GM18907 (cell line): Measurements from ENCODE around the gene SLC35G1.

Experiments used
- ATAC-seq: cut with Tn5 transposase; IDR thresholded peaks from one replicate; pipeline ENCODE4 v1.9.1; 2021; ENCODE audit warnings: mild to moderate bottlenecking, moderate library complexity; ENCODE audit not compliant: unreplicated experiment

Gene SLC35G1

DNA sequence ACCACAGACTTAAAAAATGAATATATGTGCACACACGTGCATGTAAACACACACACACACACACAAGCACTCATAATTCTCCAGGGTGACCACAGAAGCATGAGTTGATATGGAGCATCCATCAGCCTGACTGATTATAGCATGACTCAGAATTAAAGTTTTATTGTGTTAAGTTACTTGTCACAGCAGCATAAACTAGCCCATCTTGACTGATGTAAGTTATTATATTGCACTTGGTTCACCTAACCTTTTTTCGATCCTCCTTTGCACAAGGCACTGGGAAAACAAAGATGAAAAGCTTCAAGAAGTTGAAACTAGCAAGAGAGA is 18.8 kb upstream of the SLC35G1 start:
- no peak for ATAC-seq

DNA sequence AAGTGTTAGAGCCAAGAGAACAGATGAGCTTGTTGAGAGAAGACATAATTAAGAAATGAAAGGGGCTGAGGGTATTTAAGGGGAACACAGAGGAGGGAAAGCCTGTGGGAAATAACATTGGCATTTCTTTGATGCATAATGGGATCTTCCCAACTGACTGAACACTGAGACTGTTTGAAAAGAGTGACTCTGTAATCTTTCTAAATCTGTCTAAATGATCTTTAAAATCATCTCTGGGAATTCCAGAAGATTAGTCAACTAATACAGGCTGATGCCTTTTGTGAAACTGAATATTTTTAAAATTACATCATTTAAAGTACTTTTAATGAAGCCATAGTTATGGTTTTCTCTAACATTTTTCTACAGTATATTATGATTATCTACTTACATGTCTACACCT is 17.4 kb upstream of the SLC35G1 start:
- no peak for ATAC-seq

DNA sequence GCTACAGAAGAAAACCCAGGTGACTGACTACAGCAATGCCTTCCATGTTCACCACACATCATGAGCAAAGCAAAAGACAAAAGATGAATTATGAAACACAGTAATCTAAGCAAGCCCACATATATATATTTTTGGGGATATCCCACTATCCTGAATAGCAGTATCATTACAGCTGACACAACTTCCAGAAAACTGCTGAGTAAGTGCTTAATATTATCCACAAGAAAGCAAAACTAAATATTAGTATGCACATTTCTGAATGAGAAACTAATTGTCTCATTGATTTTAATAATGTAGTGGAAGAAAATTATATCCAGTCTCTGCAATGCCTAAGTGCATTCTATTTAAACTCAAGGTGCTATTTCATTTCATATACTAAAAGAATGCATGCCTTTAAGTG is 14.5 kb upstream of the SLC35G1 start:
- no peak for ATAC-seq

DNA sequence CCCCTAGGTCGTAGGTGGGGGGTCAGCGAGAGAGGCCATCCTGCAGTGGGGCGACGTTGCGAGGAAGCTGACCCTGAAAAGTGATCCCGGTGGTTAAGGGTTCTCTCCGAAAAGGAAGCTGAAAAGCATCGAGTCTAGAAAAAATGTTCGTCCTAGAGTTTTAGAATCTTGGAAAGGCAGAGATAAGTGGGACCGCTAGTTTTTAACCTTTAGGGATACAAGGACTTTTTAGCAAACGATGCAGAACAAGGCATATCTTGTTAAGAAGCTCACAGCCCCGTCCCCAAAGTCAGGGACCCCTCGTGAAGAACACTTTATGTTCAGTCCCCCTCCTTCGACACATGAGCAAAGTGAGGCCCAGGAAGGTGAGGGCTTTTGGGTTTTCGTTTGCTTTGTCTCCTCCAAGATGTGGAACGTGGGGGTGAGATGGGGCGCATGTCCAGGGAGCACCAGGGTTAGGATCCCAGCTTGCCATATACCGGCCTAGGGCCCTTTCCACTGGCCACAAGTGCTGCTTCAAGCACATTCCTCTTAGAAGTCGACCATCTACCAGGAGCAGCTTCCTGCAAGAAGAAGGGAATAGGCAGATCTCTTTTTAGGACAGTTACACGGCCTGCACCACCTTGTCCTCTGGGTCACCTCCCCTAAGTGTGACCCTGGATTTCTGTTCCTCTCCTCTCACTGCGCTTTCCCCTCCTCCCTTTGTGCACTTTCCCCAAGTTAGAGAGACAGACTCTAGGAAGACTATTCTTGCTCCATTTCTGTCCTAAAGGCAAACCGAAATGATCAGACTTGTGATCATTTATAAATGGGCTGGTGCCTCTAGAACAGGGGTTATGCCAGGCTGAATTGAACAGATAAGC is 969 bp downstream of the SLC35G1 start:
- ATAC-seq, result no peak

DNA sequence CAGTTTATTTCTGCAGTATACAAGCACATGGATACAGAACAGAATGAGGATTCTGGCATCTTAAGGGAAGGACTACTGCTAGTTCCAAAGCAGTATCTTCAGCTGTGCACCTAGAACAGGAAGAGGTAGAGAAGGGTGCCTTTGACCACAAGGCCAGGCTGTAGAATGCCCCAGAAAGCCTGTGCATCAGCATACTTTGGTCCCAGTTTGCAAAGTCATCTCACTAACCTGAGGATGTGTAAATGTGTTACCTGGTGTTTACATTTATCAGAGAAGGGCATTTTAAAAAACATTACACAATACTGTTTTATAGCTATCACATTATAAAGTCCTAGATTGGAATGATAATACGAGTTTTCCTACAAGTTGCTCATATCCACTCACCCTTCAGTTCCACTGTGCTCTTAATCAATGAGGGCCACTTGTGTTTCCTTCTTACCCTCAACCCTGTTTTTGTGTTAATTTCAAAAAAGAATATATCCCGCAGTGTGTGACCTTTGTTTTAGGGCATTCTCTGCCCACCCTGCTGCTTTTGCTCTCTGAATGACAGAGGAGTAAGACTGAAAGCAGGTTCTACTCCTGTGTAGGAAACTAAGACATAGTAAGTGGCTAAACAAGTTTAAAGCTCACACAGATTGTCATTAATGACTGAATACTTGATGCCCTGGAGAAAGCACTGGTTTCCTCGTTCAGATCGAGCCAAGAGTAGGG is 3.4 kb downstream of the SLC35G1 start:
- ATAC-seq, result no peak

DNA sequence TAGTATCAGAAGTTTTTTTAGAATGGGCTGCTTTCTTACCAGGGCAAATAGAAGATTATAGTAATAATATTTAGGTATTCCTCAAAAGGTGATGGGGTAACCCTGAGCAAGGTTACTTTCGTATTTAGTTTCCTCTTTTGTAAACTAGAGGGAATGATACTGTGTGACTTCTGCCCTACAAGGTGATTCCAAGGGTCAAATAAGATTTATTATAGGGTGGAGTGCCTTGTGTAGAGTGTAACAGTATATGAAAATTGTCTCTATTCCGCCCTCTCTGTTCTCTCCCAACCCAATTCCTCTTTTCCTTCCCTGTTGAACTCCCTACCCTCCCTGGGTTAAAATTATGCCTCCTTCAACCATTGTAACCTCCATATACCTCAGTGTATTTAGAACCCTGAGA is 5.3 kb downstream of the SLC35G1 start:
- no peak for ATAC-seq

DNA sequence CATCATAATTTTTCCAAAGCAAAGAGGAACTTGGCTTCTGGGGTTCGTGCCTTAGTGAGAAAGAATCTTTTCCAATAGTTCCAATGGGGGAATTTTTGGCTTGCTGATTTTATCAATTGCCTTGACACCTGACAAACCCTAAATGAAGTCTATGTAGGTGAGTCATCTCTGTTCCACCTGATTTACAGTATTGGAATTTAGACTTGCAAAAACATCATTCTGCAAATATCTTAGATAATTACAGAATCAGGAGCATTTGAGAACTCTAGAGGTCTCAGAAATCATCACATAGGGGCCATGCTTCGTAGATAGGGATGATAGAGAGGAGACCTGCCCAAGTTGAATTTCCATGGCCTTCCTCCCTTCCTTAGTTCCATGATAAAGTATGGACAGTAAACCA is 9.3 kb downstream of the SLC35G1 start:
- ATAC-seq, result no peak

DNA sequence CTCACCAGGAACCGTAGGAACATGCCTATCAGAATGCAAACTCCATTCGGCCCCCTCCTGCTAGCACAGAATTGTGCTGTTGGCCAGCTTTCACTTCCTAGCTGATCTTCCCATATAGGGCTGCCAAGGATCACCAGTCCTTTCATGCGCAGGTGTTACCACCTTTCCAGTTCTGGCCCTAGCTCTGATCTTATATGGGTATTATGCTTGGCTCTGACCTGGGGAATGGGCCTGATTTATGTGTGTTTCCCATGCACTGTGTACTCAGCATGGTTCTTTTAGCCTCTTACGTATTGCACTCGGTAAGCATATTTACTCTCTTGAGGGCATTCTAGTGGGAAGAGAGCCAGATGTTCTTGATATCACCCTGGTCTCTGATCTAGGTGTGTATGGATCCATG is 11.1 kb downstream of the SLC35G1 start:
- no peak for ATAC-seq

DNA sequence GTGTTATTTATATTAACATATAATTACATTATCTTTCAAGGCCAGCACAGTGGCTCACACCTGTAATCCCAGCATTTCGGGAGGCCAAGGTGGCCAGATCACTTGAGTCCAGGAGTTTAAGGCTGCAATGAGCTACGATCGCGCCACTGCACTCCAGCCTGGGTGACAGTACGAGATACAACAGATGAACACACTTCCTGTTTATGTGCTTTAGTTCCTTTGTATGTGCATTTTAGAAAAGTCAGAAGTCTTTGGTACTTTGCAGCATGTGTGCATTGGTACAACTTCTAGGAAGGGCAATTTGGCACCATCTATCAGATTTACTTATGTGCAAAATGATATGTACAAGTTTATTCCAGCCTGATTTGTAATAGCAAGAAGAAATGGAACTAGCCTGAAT is 13.3 kb downstream of the SLC35G1 start:
- no peak for ATAC-seq

DNA sequence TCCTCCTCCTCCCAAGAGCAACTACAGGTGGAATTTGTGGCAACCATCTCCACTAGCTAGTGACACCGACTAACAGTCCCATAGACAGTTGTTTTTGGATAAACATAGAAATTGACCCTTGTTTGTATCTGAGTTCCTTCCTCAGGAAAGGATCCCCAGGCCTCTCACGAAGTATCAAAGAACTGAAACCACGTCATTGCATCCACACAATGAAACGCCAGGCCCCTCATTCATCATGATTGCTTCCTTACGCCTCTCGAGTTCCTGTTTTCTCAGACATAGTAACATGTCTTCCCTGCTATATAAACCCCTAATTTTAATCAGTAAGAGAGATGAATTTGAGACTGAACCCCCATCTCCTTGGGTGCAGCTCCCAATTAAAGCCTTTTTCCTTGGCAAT is 18.1 kb downstream of the SLC35G1 start:
- ATAC-seq, result no peak

DNA sequence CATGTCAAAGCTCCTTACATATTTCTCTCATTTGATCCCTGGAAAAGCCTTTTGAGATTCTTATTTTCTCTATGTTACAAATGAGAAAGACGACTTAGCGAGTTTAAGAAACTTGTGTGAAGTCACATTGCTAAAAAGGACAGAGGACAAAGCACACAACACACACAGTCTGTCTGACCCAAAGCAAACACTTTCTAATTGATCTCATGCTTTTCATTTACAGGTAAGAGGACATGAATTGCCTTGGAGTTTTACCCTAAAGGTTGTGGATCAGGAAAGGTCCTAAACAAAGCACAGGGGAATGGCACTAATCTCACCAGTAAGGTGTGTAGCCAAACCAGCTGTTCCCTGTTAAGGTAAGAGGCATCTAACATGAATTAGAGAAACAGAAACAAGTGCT is 18.7 kb downstream of the SLC35G1 start:
- no peak for ATAC-seq

DNA sequence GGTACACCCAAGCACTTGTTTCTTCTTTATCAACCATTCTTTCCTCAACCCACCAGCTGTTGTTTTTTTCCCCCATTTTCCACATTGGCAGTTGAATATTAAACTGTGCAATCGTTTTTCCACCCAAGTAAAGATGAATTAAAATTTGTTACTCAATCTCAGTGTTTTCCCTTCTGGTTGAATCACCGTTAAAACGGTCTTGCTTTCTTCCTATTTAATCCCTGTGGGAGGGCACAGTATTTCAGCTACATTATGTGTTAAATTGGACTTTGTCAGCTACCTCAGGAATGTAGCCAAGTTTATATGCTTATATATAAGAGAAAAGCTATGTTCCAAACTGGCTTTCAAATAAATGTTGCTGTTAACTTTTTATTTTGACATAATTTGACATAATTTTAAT is 19.9 kb downstream of the SLC35G1 start:
- ATAC-seq, result no peak

DNA sequence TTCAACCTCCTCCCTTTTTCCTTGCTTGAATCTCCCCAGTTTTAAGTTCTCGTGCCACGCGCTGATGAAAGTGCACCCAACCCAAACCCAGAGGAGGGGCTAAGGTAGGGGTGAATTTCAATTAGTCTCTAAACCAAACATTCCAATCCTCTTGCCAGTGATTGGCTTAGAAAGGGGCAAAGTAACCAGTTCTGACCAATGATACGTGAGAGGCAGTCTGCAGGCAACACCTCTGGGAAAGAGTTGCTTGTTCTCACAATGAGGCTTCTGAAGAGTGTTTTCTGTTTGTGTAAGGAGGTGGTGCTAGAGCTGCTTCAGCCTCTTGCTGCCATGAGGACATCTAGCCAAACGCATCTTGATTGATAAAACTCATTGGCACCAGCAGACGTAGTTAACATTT is 21.8 kb downstream of the SLC35G1 start:
- no peak for ATAC-seq

DNA sequence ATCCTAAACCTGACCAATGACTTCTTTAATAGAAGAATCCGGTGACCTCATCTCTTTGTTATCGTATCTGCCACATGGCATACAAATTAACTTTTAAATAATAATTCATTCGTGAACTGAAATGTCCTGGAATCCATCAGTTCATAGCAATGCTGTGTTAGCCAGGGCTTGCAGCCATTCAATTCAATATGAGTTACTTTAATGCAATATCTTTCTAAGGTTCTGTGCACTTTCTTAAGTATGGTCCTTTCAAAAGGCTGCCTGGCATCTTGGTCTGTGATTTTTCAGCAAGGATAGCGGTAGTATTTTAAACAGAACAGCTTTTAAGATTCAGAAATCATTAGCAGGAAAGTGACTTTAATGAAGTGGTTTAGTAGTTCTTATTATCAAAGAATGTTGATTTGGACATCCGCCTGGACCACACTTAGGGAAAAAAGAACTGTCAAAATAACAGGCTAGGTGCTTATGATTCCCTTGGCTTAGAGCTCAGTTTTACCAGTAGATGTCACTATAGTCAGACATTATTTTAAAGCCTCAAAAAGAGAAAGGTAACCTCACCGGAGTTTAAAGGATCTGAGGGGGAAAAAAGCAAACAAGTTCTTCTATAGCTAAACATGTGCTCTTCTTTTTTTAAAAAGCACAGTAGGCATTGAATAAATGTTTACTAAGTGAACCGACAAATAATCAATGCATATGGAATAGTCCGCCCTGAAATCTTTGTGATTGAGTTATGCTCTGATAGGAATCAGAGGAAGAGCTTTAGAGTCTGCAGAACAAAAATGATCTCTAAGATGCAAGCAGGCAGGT is 22.7 kb downstream of the SLC35G1 start:
- no peak for ATAC-seq

DNA sequence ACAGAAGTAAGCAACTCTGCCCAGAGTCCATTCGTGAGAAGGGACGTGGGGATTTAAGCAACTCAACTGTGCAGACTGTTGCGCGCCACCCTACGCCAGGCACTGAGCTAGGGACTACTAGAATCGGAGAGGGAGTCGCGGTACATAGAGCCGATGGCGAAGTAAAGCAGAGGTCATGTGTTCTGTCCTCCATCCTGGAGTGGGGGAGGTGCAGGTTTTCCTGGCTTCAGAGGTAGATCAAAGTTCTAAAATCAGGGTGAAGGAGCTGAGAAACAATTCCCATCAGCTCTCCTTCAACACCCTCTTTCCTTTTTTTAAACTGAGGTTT is 23.2 kb downstream of the SLC35G1 start:
- ATAC-seq, result no peak

DNA sequence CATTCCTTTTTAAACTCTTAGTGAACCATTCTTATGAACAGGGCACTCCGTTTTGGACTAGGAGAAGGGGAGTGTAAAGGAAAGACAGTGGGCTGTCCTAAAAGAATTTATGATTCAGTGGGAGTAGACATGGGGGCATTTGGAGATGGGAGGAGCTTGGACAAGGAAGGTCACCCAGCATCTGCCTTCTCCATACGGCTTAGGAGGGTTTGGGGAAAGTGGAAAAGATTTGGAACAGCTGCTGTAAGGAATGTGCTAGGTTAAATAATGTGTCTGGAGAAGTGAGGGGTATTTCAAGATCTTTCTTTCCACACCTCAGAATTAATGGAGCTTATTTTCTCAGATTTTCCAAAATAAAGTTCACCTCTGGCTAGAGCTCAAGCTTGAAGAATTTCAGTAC is 24.0 kb downstream of the SLC35G1 start:
- ATAC-seq, result no peak

DNA sequence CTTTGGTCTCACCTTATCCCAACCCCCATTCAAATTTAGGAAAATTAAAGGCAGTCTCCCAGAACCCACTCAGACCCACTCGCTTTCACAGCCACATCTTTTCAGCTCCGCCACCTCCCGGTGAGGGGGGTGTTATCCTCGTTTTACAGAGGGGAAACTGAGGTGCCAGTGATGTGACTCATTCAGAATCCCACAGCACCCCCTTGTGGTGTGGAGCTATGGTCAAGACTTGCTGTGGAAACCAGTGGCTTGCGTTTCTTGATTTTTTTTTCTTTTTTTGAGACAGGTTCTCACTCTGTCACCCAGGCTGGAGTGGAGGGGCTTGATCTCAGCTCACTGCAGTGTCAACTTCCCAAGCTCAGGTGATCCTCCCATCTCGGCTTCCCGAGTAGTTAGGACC is 27.6 kb downstream of the SLC35G1 start:
- no peak for ATAC-seq

DNA sequence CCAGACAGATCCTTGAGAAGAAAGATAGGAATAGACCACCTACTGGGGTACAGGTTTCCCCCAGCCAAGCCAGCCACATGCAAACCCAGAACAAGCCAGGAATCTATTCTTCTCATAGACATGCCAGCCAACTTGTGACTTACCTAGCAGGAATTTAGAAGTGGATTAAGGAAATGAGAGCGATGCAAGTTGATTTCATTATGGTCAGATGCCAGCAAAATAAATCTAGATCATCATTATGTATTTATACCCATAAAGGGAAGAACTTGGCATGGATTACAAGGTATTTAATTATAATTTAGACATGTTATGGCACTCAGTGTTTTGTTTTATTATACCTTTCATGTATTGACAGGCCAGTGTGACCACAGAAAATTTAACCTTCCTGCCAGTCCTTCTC is 32.8 kb downstream of the SLC35G1 start:
- ATAC-seq, result no peak

DNA sequence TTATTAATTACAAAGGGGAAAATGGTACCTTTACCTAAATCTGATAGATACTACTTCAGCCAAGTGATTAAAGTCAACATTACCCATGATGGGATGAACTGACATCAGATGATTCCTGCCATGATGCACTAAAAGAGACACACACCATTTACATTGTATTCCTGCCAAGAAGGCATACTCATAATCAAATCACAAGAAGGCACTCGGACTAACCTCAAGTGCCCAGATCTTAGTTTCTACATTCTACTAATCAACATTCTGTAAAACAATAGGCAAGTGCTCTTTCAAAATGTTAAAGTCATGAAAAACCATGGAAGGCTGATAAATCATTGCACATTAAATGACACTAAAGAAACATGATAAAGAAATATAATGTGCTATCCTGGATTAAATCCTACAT is 44.4 kb downstream of the SLC35G1 start:
- ATAC-seq, result no peak

DNA sequence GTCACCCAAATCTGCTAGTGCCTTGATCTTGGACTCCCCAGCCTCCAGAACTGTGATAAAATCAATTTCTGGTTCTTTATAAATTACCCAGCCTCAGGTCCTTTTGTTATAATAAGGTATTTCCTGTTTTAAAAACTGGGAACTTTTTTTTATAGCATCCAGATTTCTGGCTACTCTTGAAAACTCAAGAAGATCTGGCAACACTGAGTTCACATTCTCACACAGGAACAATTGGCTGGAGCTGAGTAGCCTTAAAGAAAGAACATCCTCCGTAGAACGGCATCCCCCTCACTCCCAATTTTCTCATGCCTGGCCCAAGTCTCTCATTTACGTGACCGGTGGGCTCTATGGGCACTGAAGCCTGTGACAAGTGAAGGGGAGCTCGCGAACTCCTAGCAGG is 47.1 kb downstream of the SLC35G1 start:
- no peak for ATAC-seq

DNA sequence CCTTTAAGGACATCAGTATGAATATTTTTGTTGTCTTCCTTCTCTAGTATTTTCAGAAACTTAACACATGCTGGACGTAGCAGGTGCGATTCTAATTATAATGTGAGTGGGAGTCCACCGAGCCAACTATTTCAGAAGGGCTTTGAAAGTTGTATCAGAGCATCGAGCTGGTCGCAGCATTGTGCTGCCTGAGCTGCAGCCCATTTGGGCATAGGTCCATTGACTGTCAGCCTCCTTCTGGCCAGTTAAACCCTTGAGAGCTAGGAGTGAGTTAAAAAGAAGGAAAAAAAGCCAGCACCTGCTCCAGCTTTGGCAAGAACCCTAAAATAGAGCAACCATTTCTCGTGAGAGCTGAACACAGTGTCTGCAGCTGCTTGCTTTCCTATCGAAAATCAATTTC is 47.8 kb downstream of the SLC35G1 start:
- no peak for ATAC-seq

DNA sequence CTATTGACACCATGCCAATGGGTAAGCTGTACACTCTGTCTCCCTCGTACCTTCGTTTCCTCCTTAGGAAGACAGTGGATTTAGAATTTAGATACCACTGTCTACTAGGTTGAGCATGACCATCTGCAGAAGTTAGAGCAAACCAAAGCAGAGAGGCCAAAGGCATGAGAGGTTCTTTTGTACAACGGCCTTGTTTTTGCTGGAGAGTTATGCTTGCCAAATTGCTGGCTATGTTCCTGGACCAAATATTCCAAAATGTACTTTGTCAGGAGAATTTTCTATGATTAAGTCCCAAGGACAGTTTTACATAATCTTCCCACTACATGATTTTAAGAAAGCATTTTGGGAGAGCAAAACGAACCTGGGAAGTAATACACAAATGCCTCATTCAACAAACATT is 52.0 kb downstream of the SLC35G1 start:
- no peak for ATAC-seq
